ENCODE measurements around the gene SLC52A3.
"Not testable (repeated sequence)": the region's sequence is repeated elsewhere in the genome, so short reads cannot be mapped to it uniquely, and the experiment has no call there.

Gene SLC52A3

DNA sequence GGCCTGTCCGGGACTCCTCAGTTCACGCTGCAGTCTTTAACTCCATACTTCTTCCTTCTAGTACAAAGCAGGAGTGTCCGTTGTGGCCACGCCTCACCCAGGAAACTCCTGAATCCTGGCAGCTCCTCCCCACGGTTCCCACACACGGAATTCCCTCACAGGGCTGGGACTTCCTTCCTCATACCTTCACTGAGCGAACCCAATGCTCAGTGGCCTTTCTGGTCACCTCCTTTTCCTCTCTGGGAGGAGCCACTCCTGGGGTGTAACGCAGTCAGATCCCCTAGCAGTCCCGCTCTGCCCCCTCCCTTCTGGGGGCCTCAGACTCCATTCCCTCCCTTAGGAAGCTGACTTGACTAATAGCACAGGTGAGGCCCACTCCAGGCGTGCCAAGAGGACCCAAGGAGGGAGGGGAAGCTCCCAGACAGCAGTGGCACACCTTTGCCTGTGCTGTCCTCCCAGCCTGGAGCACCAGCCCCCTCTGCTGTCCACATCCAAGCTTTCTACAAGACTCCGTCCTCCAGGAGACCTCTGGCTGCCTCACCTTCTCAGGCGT is at the start of gene SLC52A3:
TSS of gene SLC52A3 (minus strand) at position 75 of the 553 bp plus-strand sequence. CDS start 2,726 bp downstream, outside the sequence.
- DNase-seq (ENCODE audit: low read depth): no peak

DNA sequence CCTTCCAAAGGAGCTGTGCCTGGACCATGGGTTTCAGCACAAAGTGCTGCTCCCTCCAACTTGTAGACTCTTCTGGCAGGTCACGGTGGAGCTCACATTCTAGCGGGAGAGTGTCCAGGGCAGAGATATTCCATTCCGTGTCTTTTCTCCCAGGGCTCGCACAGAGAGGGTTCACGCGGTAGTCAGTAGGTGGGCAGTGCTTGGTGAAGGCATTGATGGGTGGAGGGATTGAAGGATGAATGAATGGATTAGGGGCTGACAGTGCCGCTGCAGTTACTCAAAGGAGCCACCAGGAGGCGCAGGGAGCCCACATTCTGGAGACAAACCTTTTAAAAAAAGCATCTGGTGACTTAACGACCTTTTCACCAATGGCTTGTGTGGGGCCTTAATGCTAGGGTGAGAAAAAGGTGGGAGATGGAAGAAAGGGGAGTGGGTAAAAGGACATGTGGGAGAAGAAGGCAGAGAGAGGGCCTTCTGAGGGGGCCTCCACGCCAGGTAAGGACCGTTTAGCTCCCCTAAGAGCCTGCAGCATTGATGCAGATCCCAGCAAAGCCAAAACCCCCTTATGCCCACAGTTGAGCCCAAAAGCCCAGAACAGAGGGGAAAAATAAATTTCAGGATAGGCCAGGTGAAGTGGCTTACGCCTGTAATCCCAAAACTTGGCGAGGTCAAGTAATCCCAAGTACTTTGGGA is 47.8 kb upstream of the SLC52A3 start:
- DNase-seq (ENCODE audit: low read depth): no peak

GRCh38 chr20:815226-815625 is 46.9 kb upstream of the SLC52A3 start:
- no peak for DNase-seq (ENCODE audit: low read depth)

DNA sequence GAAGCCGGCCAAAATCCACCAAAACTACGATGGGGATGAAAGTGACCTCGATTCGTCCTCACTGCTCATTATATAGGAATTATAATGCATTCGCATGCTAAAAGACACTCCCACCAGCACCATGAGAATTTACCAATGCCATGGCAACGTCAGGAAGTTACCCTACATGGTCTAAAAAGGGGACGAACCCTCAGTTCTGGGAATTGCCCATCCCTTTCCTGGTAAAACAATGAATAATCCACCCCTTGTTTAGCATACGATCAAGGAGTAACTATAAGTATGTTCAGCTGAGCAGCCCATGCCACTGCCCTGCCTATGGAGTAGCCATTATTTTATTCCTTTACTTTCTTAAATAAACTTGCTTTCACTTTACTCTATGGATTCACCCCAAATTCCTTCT is 45.1 kb upstream of the SLC52A3 start:
- DNase-seq (ENCODE audit: low read depth): no peak

DNA sequence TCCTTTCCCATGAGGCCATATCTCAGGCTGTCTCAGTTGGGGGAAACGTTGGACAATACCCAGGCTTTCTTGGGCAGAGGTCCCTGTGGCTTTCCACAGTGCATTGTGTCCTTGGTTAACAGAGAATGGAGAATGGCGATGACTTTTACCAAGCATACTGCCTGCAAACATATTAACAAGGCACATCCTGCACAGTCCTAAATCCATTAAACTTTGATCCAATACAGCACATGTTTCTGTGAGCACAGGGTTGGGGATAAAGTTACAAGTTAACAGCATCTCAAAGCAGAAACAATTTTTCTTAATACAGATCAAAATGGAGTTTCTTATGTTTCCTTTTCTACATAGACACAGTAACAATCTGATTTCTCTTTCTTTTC is 44.1 kb upstream of the SLC52A3 start:
- DNase-seq (ENCODE audit: low read depth): not testable (repeated sequence)

DNA sequence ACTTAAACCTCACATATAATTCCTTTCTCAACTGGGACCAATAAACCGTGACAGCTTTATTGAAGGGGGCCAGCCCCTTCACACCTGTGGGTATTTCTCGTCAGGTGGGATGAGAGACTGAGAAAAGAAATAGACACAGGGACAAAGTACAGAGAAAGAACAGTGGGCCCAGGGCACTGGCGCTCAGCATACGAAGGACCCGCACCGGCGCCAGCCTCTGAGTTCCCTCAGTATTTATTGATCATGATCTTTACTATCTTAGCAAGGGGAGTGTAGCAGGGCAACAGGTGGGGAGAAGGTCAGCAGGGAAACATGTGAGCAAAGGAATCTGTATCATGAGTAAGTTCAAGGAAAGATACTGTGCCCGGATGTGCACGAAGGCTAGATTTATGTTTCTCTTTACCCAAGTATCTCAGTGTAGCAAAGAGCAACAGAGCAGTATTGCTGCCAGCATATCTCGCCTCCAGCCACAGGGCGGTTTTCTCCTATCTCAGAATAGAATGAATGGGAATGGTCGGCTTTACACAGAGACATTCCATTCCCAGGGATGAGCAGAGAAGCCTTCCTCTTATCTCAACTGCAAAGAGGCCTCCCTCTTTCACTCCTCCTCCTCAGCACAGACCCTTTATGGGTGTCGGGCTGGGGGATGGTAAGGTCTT is 43.6 kb upstream of the SLC52A3 start:
- not testable (repeated sequence) for DNase-seq (ENCODE audit: low read depth)

GRCh38 chr20:805713-806112 is 37.4 kb upstream of the SLC52A3 start:
- DNase-seq (ENCODE audit: low read depth): no peak

DNA sequence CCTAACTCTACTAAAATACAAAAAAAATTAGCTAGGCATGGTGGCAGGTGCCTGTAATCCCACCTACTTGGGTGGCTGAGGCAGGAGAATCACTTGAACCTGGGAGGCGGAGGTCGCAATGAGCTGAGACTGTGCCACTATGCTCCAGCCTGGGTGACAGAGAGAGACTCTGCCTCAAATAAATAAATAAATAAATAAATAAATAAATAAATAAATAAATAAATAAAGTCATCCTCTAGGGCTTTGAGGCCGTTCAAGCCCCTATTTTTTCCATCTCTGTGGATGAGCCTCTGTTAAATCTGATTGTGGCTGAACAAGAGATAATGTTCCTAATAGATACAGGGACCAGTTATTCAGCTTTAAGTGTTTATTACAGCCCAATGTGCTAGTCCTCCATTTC is 33.4 kb upstream of the SLC52A3 start:
- no peak for DNase-seq (ENCODE audit: low read depth)

GRCh38 chr20:800026-800425 is 31.7 kb upstream of the SLC52A3 start:
- DNase-seq (ENCODE audit: low read depth): not testable (repeated sequence)

DNA sequence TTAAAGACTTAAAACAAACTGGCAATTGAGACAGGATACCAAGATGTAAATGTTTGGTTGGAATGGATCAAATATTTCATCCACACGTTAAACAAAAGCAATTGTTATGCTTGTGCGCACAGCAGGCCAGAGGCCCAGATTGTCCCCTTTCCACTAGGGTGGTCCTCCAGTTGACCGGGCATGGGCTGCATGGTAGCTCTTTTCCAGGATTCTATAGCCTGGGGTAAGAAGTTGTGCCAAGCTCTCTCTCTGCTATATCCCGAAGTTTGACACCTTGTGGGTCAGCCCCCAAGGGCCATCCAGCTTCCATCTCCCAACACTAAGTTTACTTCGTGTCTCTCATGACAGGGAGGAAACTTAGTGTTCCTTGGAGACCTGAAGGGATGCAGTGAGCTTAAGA is 30.4 kb upstream of the SLC52A3 start:
- DNase-seq (ENCODE audit: low read depth): not testable (repeated sequence)

DNA sequence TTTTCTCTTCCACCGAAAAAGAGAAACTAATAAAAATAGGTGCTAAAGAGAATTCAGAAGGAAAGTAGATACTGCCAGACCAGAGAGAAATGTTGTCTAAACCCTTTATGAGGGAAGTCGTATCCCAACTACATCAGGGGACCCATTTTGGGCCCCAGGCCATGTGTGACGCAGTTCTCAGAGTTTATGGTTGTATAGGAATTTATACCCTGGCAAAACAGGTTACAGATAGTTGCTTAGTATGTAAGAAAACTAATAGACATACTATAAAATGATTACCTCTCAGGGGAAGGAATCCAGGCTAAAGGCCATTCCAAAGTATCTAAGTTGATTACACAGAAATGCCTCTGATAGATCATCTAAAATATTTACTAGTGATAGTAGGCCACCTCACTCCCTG is 28.6 kb upstream of the SLC52A3 start:
- DNase-seq (ENCODE audit: low read depth): no peak

GRCh38 chr20:792248-792647 is 23.9 kb upstream of the SLC52A3 start:
- no peak for DNase-seq (ENCODE audit: low read depth)

DNA sequence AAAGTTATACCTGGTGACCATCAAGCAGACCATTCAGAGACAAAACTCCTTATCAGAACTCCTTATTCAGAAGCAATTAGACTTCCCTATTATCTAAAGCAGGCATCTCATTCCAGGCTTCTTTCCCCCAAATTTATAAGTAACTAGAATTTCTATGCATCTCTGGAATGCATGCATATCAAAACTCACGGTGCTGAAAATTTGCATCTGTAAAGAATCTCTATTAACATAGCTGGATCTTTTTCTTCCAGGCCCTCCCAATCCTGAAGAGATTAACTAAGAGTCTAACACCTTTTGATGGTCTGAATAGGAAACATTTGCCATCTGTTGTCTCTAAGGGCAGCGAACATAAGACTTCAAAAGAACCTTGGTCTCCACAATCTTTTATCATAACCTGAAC is 22.8 kb upstream of the SLC52A3 start:
- DNase-seq (ENCODE audit: low read depth): no peak

- DNase-seq (ENCODE audit: low read depth): no peak
Measured at GRCh38 chr20:787825-788224, 19.5 kb upstream of the SLC52A3 start.

DNA sequence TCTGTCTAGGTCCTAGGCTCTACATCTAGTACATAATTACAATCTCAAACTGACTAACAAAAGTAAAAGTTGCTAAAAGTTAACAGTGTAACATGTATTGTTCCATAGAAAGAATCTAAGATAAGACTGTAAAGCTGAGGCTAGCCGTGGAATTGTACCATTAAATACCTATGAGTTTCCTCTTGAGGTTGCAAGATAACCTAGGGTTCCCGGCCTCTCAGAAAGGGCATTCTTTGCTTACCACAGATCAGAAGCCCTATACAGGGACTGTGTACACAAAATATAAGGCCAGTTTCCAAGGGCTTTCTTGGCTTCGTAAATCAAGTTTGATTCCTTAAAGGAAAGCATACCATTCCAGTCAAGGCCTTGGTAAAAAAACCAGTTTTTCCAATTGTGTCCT is 11.5 kb upstream of the SLC52A3 start:
- no peak for DNase-seq (ENCODE audit: low read depth)

GRCh38 chr20:776165-776564 is 7.9 kb upstream of the SLC52A3 start:
- no peak for DNase-seq (ENCODE audit: low read depth)

DNA sequence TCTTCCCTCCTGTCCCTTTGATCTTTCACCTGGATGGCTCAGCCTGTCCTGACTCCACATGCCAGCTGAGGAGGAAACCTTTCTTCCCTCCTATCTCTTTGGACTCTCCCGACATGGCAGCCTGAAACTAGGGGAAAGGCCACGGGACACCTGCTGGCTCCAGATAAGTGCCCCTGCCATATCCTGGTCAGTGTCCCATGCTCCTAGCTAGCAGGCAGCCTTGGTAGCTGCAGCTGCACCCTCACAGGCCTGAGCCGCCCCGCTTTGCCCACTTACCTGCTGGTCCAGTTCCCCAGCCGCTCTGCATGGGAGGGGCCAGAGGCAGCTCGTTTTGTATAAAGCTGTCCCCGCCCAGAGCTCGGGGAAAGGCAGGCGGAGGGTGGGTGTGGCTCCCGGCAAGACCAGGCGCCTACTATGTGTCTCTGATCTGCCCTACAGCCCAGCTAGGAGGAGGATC is 7.4 kb upstream of the SLC52A3 start:
- DNase-seq (ENCODE audit: low read depth): no peak

DNA sequence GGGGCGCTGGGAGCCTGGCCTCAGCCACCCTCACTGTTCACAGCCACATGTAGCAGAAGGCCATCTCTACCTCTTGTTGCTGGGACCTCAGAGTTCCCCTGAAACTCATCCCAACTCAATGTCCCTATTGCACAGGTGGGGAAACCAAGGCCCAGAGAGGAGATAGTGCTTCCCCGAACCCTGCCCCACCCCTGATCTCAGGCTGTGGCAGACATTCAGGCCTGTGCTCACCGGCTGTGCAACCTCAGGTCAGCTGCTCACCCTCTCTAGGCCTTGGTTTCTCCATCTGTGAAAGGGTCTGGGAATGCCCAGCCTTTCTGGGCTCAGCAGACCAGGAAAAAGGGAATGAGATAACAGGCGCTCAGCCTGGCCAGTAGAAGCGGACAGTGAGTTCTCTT is 6.4 kb upstream of the SLC52A3 start:
- no peak for DNase-seq (ENCODE audit: low read depth)

DNA sequence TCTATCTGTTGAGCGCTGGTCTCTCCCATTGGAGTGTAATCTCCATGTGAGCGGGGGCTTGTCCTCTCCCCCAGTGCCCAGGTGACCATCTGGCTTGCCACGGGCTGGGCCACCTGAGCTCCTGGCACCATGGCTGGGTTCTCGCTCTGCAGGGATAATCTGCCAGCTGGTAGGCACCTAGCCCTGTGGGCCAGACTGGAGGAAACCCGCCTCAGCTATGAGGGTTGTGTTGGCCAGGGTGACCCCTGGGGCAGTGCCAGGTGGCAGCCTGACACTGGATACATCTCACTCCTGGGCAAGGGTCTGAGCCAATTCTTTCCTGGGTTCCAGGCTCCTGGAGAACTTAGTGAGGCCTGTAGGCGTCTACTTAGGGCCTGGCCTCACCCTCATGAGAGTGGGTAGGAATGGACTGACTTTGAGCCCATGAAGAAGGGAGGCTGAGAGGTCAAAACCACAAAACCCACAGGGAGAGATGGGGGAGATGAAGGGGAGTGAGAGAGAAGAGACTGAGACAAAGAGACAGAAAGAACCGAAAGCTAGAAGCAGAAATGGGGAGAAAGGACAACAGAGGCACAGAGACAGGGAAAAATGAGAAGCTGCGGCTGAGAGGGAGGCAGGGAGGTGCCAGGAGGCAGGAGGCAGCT is 5.8 kb upstream of the SLC52A3 start:
- DNase-seq (ENCODE audit: low read depth): no peak

DNA sequence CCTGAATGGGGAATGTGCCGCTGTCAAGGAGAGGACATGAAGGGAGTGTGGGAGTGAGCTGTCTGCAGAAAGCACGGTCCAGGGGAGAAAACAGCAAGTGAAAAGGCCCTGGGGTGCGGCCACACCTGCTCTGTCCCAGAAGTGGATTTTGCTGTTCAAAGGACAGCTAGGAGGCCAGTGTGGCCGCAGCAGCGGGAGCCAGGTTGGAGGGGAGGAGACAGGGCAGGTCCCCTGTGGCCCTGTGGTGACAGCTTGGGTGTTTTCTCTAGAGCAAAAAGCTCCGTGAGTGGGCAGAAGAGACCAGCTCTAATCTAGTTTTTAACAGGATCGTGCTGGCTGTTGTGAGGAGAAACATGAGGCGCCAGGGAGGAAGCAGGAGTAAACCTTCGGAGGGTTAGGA is 4.5 kb upstream of the SLC52A3 start:
- no peak for DNase-seq (ENCODE audit: low read depth)

- no peak for DNase-seq (ENCODE audit: low read depth)
Measured at GRCh38 chr20:771741-772464, 3.6 kb upstream of the SLC52A3 start.

DNA sequence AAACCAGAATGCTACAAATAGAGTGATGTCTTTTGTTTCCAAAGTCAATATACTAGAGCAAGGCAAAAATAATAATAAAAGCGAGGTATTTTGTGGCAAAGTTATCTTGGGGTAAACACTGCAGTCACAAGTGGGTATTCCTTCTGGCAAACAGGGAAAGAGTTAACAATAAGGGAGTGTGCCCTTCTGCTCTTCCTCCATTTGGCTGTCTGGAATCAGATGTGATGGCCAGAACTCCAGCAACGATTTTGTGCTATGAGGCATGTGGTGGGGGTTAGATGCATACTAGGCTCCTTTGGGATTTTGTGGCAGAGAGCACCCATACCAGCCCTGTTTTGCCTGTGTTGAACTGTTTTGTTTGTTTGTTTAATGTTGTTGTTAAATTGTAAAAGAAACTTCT is 2.4 kb upstream of the SLC52A3 start:
- no peak for DNase-seq (ENCODE audit: low read depth)

Data from HS-5 (cell line).